C4-2B (cell line): ENCODE data around the gene GARRE1.

Source experiments
- H3K27ac ChIP-seq: fragments of 450-650 bp; 2 replicates; pipeline ENCODE4 v1.5.1; 2017
- CTCF ChIP-seq: fragments of 450-650 bp; conservative IDR thresholded peaks from 2 replicates; pipeline ENCODE4 v1.5.1; 2017; ENCODE audit warnings: mild to moderate bottlenecking
- ZFX ChIP-seq: fragments of 450-650 bp; IDR thresholded peaks from 2 replicates; pipeline ENCODE4 v1.6.1; 2017

Gene GARRE1

DNA sequence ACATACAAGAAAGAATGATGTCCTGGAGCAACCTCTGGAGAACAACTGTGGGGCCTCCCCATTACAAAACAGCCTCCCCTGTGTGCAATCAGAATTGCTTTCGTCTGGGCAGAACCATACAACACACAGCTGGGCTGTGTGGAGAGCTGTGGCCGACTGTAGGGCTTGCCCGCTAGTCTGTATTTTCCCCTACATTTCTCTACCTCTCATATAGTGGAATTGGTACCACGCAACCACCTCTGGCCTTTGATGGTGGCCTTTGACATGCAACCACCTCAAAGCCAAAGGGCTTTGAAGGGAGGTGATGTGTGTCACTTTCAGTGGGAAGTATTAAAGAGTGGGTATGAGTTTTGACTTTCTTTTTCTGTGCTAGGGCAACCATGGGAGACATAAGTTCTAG is 34.0 kb downstream of the GARRE1 start:
- H3K27ac ChIP-seq, result no peak overlapping the region
- TF ChIP-seq CTCF (no peak), ZFX (no peak)

GRCh38 chr19:34291235-34291634 is 36.9 kb downstream of the GARRE1 start:
- H3K27ac ChIP-seq, result no peak overlapping the region
- TF ChIP-seq CTCF, result no peak

DNA sequence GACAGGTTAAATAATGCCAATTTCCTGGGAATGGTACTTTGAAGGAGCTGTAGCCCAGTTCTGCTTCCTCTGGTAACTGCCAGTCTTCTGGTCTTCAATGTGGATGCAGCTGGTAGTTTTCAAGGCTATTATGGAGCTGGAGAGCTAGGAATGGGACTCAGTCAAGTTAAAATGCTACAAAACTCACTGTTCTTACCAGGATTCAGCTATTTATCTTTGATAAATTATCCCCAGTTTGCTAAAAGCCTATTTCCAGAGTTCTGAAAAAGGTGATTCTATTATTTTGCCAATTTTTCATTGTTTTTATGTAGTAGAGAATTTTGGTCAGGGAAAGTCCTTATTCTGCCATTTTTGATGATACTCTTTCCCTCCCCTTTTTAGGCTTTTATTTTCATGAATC is 40.7 kb downstream of the GARRE1 start:
- H3K27ac ChIP-seq, result no peak overlapping the region
- TF ChIP-seq ZFX, result no peak
- TF ChIP-seq CTCF, result no peak

DNA sequence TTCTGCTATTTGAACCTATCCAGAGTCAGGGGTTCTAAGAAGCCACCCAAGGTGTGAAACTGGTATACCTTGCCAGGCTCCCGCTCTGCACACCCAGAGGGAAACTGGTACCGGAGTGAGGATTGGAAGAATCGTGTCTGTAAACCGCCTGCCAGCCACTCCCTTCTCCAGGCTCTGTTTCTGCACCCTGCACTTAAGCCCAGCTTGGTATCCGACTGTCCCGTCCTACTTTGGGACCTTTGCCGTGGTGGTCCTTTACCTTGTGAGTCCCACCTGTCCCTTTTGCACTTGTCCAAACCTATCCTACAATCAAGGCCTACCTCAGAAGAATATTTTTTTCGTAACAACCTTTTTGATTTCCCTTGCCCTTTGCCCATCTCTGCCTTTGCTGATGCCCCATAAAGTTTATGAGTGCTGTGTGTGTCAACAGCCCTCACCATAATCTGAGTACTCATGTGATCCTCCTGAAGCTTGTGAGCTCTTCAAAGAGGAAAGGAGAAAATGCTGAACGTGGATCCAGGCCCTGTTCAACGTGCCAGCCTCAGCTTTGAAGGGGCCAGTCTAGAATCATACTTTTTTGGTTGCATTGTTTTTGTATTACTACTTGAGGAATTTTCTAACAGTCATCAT is 44.7 kb downstream of the GARRE1 start:
- peak overlapping the region; percentile 35 for H3K27ac ChIP-seq
- TF ChIP-seq ZFX (no peak), CTCF (no peak)

DNA sequence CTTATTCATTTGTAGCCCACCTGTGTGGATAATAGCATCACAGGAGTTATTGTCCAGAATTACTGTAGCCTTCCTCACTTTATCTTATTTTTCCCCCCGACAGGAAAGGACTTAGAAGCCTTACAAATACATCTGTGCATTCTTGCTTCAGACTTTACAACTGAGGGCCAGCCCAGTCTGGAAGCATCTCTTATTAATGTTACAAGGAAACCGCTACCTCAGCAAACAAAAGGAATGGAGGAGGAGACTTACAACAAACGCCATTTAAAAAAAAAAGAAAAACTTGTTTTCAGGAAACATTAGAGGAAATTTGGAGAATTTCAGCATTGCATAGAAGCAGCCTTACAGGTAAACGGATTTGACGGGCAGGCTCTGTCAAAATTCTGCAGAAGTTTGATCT is 45.2 kb downstream of the GARRE1 start:
- no peak for TF ChIP-seq ZFX
- TF ChIP-seq CTCF, result no peak
- H3K27ac ChIP-seq, result no peak overlapping the region

DNA sequence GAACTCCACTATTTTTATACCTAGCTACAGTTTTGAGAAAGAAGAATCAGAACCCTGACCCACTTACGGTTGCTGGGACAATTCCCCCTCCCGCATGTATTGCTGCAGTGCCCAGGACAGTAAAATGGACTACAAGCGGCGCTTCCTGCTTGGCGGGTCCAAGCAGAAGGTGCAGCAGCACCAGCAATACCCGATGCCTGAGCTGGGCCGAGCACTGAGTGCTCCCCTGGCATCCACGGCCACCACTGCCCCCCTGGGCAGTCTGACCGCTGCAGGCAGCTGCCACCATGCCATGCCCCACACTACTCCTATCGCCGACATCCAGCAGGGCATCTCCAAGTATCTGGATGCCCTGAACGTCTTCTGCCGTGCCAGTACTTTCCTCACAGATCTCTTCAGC is 46.0 kb downstream of the GARRE1 start:
- H3K27ac ChIP-seq, result no peak overlapping the region; the same call in 1 of the 2 replicates
- TF ChIP-seq CTCF (no peak), ZFX (no peak)

DNA sequence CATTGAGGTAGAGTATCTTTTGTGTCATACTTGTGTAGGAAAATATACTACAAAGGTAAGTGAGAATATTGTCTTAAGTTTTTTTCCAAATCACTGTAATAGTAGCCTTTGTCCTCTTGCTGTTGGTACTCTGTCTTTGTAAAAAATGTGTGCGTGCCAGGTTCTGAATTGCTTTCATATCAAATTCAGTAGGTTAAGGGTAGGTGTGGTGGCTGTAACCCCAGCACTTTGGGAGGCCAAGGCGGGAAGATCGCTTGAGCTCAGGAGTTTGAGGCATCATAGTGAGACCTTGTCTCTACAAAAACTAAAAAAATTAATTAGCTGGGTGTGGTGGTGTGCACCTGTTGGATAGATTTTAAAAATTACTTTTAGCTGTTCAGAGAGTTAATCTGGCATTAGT is 46.6 kb downstream of the GARRE1 start:
- H3K27ac ChIP-seq, result no peak overlapping the region
- TF ChIP-seq ZFX (no peak), CTCF (no peak)
